Endothelial cell of umbilical vein (primary cell): ENCODE results near the gene LAPTM4A. TPM values are rescaled to one million over a fixed set of nuclear protein-coding genes. Genes with fewer than 3 reads are reported as not detected.

Experiments
- BruUV-seq: library from RNA; stranded (reverse); fragments of 400-500 nt; replicated peaks from 2 replicates; lab custom pipeline; 2021; lab: Mats Ljungman, UMichigan
- CTCF ChIA-PET: fragments of 300-600, 350-600 bp; sonication (Branson Sonifier 250); formaldehyde crosslinking; loops from one replicate; lab custom pipeline; 2021; ENCODE audit warnings: antibody characterized with exemption, inconsistent platforms; lab: Charles Lee
- POLR2A ChIA-PET: fragments of 300-600, 350-600 bp; sonication (Branson Sonifier 250); formaldehyde crosslinking; loops from one replicate; lab custom pipeline; 2021; ENCODE audit warnings: antibody characterized with exemption, inconsistent platforms; lab: Charles Lee
- DNase-seq: peaks from one replicate; pipeline ENCODE4 v3.0.0-alpha.2; 2011; ENCODE audit warnings: low read depth, low spot score
- FAIRE-seq: peaks from 2 replicates; lab custom pipeline; 2011; peaks lifted over from hg19 to GRCh38; lab: Jason Lieb, UNC
- H2AFZ ChIP-seq: 2 replicates; pipeline ENCODE4 v1.6.0; 2012; ENCODE audit warnings: low read depth, low read length, control low read depth, inconsistent platforms
- H3K27ac ChIP-seq: 2 replicates; pipeline ENCODE4 v1.5.1; 2011; ENCODE audit warnings: low read depth, mild to moderate bottlenecking, control low read depth, low read length, moderate library complexity; ENCODE audit not compliant: insufficient read depth
- H3K27me3 ChIP-seq, 2 experiments: 2 replicates each; pipeline versions ENCODE4 v1.6.0 to v1.6.1; 2011; ENCODE audit warnings: low read length in 2 of 2, mixed read lengths in 1 of 2; ENCODE audit not compliant: control insufficient read depth in 2 of 2, insufficient read depth in 2 of 2
- H3K36me3 ChIP-seq, 2 experiments: 2 replicates in 1 of 2; 3 replicates in 1 of 2; pipeline ENCODE4 v1.5.1; 2011; ENCODE audit warnings: low read length in 2 of 2, mild to moderate bottlenecking in 1 of 2, moderate library complexity in 1 of 2; ENCODE audit not compliant: control insufficient read depth in 2 of 2, insufficient read depth in 2 of 2; ENCODE audit errors: extremely low read depth in 1 of 2
- H3K4me1 ChIP-seq: 3 replicates; pipeline ENCODE4 v1.5.1; 2011; ENCODE audit warnings: mild to moderate bottlenecking, low read length; ENCODE audit not compliant: control insufficient read depth, insufficient read depth; ENCODE audit errors: extremely low read depth
- H3K4me2 ChIP-seq: 2 replicates; pipeline ENCODE4 v1.6.1; 2011; ENCODE audit warnings: low read length, control low read depth, mixed read lengths; ENCODE audit not compliant: insufficient read depth
- H3K4me3 ChIP-seq, 3 experiments: fragments of 200-600 bp in 1 of 3; sonication (generic), shearing (Covaris generic) in 1 of 3; replicated peaks in 1 of 3; 2 replicates each; pipeline ENCODE4 v1.5.1; 2011 to 2016; ENCODE audit warnings: control low read depth in 3 of 3, low read length in 3 of 3, mild to moderate bottlenecking in 2 of 3, inconsistent platforms in 1 of 3, low read depth in 1 of 3, moderate library complexity in 1 of 3; ENCODE audit not compliant: insufficient read depth in 1 of 3
- H3K79me2 ChIP-seq: 2 replicates; pipeline ENCODE4 v1.6.0; 2012; ENCODE audit warnings: low read length, inconsistent platforms; ENCODE audit not compliant: control insufficient read depth, insufficient read depth
- H3K9ac ChIP-seq: replicated peaks from 2 replicates; pipeline ENCODE3; 2011; ENCODE audit warnings: low read length, control low read depth; ENCODE audit not compliant: insufficient read depth; ENCODE audit errors: extremely low read depth
- H3K9me1 ChIP-seq: replicated peaks from 3 replicates; pipeline ENCODE4 v1.6.0; 2011; ENCODE audit warnings: mild to moderate bottlenecking, low read length; ENCODE audit not compliant: control insufficient read depth, insufficient read depth; ENCODE audit errors: extremely low read depth
- H3K9me3 ChIP-seq: replicated peaks from 2 replicates; pipeline ENCODE4 v1.5.1; 2012; ENCODE audit warnings: low read length, inconsistent platforms; ENCODE audit not compliant: control insufficient read depth, insufficient read depth
- H4K20me1 ChIP-seq: replicated peaks from 2 replicates; pipeline ENCODE3; 2011; ENCODE audit warnings: mild to moderate bottlenecking, low read length; ENCODE audit not compliant: control insufficient read depth, insufficient read depth; ENCODE audit errors: extremely low read depth
- CTCF ChIP-seq, 2 donors: IDR thresholded peaks; 1 replicate in 1 of 2; 2 replicates in 1 of 2; pipeline ENCODE4 v1.5.1; 2011; ENCODE audit warnings: low read length in 2 of 2, mild to moderate bottlenecking in 2 of 2, moderate library complexity in 2 of 2, control low read depth in 1 of 2, inconsistent platforms in 1 of 2, low read depth in 1 of 2; ENCODE audit not compliant: insufficient read depth in 1 of 2; ENCODE audit errors: extremely low read depth in 1 of 2
- EZH2 ChIP-seq: IDR thresholded peaks from 2 replicates; pipeline ENCODE4 v1.6.1; 2012; ENCODE audit warnings: borderline replicate concordance, low read depth, mild to moderate bottlenecking, moderate library complexity, low read length, inconsistent platforms; ENCODE audit not compliant: severe bottlenecking
- FOS ChIP-seq: IDR thresholded peaks from 2 replicates; pipeline ENCODE4 v1.6.1; 2011; ENCODE audit warnings: mild to moderate bottlenecking, low read length, moderate library complexity, borderline replicate concordance; ENCODE audit not compliant: insufficient read depth
- GATA2 ChIP-seq: IDR thresholded peaks from 2 replicates; pipeline ENCODE4 v1.7.0; 2011; ENCODE audit warnings: low read depth, mild to moderate bottlenecking, moderate library complexity, mixed read lengths, low read length; ENCODE audit not compliant: insufficient read length, insufficient read depth
- JUN ChIP-seq: IDR thresholded peaks from 2 replicates; pipeline ENCODE4 v1.6.1; 2011; ENCODE audit warnings: borderline replicate concordance, low read depth; ENCODE audit not compliant: insufficient read length, insufficient read depth
- MAX ChIP-seq: IDR thresholded peaks from 2 replicates; pipeline ENCODE4 v1.6.1; 2011; ENCODE audit not compliant: insufficient read depth, insufficient read length
- MYC ChIP-seq: IDR thresholded peaks from one replicate; pipeline ENCODE4 v1.6.1; 2011; ENCODE audit warnings: mild to moderate bottlenecking, low read depth, low read length
- POLR2A ChIP-seq: IDR thresholded peaks from 2 replicates; pipeline ENCODE4 v1.6.1; 2012; ENCODE audit warnings: low read depth, mild to moderate bottlenecking, control low read depth, low read length
- POLR2AphosphoS5 ChIP-seq: IDR thresholded peaks from 2 replicates; pipeline ENCODE4 v1.6.1; 2012; ENCODE audit warnings: low read depth, mild to moderate bottlenecking, control low read depth, low read length, moderate library complexity; ENCODE audit not compliant: insufficient read depth
- dilution Hi-C: fragments of 300-500 bp; cut with MboI; formaldehyde crosslinking; loops from one replicate; pipeline ENCODE4 v1.15.0; 2019; ENCODE audit warnings: low sequenced_read_pairs; ENCODE audit not compliant: extremely low pct_ligation_motif_present
- intact Hi-C: fragments of 100-400 bp; cut with micrococcal nuclease; formaldehyde crosslinking; loops from one replicate; pipeline ENCODE4 v1.10.0; 2022
- polyA plus RNA-seq, 4 experiments: library from polyadenylated mRNA; depleted of rRNA in 3 of 4; stranded (reverse) in 3 of 4; unstranded in 1 of 4; fragments of >200 nt; gene quantifications; 2 replicates each; pipeline versions ENCODE4 v1.2.1 to v1.2.3, GENCODE V29; 2011 to 2012; ENCODE audit warnings: missing spikeins in 1 of 4
- total RNA-seq: library from RNA; stranded (reverse); gene quantifications from 2 replicates; pipeline ENCODE4 v1.2.3, GENCODE V29; 2021

LAPTM4A gene
- total and polyA plus RNA-seq, 2 donors (not counting 3 experiments of a cell fraction or from before 2014, with no cell fraction given): 155 to 427 TPM

GRCh38 chr2:20081841-20082240 lies 30.4 kb upstream of the LAPTM4A start:
- Histone ChIP-seq H3K79me2 (no peaks in the 10 kb centered on the region), H3K27ac (no peak overlapping the region), H4K20me1 (no peaks in the 10 kb centered on the region), H3K9ac (no peak overlapping the region), H3K4me2 (no peak overlapping the region), H3K4me1 (no peaks in the 10 kb centered on the region), H3K36me3 (no peaks in the 10 kb centered on the region), H2AFZ (no peak overlapping the region), H3K4me3 (no peak overlapping the region), H3K9me1 (no peaks in the 10 kb centered on the region), H3K27me3 (peaks cover 6 to 8% of the 10 kb centered on the region in 2 experiments), H3K9me3 (no peaks in the 10 kb centered on the region)
- no peak for FAIRE-seq
- POLR2A ChIA-PET: interaction anchor here (0.5 kb wide), 1 partner anchor 11 kb away, joined by 3 read pairs; no protein-coding TSS in a partner anchor
- no peak for TF ChIP-seq POLR2AphosphoS5
- TF ChIP-seq MAX: no peak
- TF ChIP-seq MYC: no peak
- TF ChIP-seq FOS: no peak
- TF ChIP-seq POLR2A: no peak
- no peak for TF ChIP-seq EZH2
- no peak for TF ChIP-seq CTCF (IDR thresholded peaks at IDR 0.05; ENCODE audit: extremely low read depth in 1 of 2, insufficient read depth in 1 of 2, low read depth in 1 of 2, low read length in 2 of 2)
- TF ChIP-seq GATA2: no peak
- TF ChIP-seq JUN: no peak
- intact Hi-C loops: no loop called here
- no TSS peak for BruUV-seq
- dilution Hi-C loops: no loop called here
- no peak for DNase-seq
- CTCF ChIA-PET: interaction anchor here (0.8 to 1.9 kb wide), 2 partner anchors 66 kb away, joined by 4 to 5 read pairs; no protein-coding TSS in a partner anchor
